ENCODE results near the gene KITLG.

- TF ChIP-seq CTCF (IDR thresholded peaks at IDR 0.05; ENCODE audit: low read length) (no peak), EZH2phosphoT487 (IDR thresholded peaks at IDR 0.05; ENCODE audit: low read length) (no peak), EZH2 (optimal IDR thresholded peaks at IDR 0.05; ENCODE audit: low read depth, low read length) (no peak)
Measured at GRCh38 chr12:88585077-88585476, 4.8 kb upstream of the KITLG start.

All from MM.1S (cell line).